H1 (cell line): ENCODE results near the gene METTL6. TPM values are rescaled to one million over a fixed set of nuclear protein-coding genes. Genes with fewer than 3 reads are reported as not detected.

Experiments
- CTCF ChIA-PET: fragments of 300-600 bp; sonication (Branson Sonifier 250); formaldehyde crosslinking; loops from one replicate; lab custom pipeline; 2021; ENCODE audit not compliant: partially characterized antibody; lab: Charles Lee
- POLR2A ChIA-PET: fragments of 300-600 bp; sonication (Branson Sonifier 250); formaldehyde crosslinking; loops from one replicate; lab custom pipeline; 2021; ENCODE audit warnings: inconsistent platforms; ENCODE audit not compliant: partially characterized antibody; lab: Charles Lee
- DNase-seq, 2 experiments: peaks; one replicate each; pipeline versions ENCODE4 v3.0.0 to v3.0.0-alpha.2; 2010 to 2022; ENCODE audit warnings: low spot score in 2 of 2, low read depth in 1 of 2, mixed read lengths in 1 of 2
- FAIRE-seq: peaks from 2 replicates; lab custom pipeline; 2011; peaks lifted over from hg19 to GRCh38; lab: Jason Lieb, UNC
- H2AFZ ChIP-seq: 2 replicates; pipeline ENCODE4 v1.8.1; 2012; ENCODE audit warnings: low read length, inconsistent platforms
- H2AK5ac ChIP-seq: 2 replicates; pipeline ENCODE4 v1.6.1; 2013; ENCODE audit warnings: low read depth, low read length
- H2BK120ac ChIP-seq: replicated peaks from 2 replicates; pipeline ENCODE3; 2013; ENCODE audit warnings: low read depth, low read length, inconsistent platforms
- H2BK12ac ChIP-seq: 2 replicates; pipeline ENCODE4 v1.6.1; 2013; ENCODE audit warnings: low read depth, low read length
- H2BK15ac ChIP-seq: 2 replicates; pipeline ENCODE4 v1.6.1; 2013; ENCODE audit warnings: low read length
- H2BK20ac ChIP-seq: 2 replicates; pipeline ENCODE4 v1.6.1; 2013; ENCODE audit warnings: low read length
- H2BK5ac ChIP-seq: 2 replicates; pipeline ENCODE4 v1.6.1; 2013; ENCODE audit warnings: low read depth, low read length
- H3K14ac ChIP-seq: 2 replicates; pipeline ENCODE4 v1.6.1; 2013; ENCODE audit warnings: inconsistent platforms; ENCODE audit not compliant: insufficient read length
- H3K18ac ChIP-seq: 2 replicates; pipeline ENCODE4 v1.6.1; 2013; ENCODE audit warnings: low read length; ENCODE audit errors: extremely low read depth
- H3K23ac ChIP-seq: 2 replicates; pipeline ENCODE4 v1.6.1; 2013; ENCODE audit warnings: inconsistent platforms; ENCODE audit not compliant: insufficient read length
- H3K23me2 ChIP-seq: 2 replicates; pipeline ENCODE4 v1.6.1; 2013; ENCODE audit warnings: low read depth, low read length
- H3K27ac ChIP-seq: 2 replicates; pipeline ENCODE4 v1.6.1; 2011; ENCODE audit warnings: low read depth, low read length, inconsistent platforms
- H3K27me3 ChIP-seq, 4 experiments: replicated peaks in 1 of 4; 1 replicate in 1 of 4; 2 replicates in 3 of 4; pipeline versions ENCODE4 v1.6.1 to v1.8.1; 2011 to 2013; ENCODE audit warnings: low read length in 3 of 4, mild to moderate bottlenecking in 3 of 4, inconsistent platforms in 2 of 4, mixed read lengths in 2 of 4, moderate library complexity in 1 of 4; ENCODE audit not compliant: control insufficient read depth in 3 of 4, insufficient read depth in 3 of 4; ENCODE audit errors: extremely low read depth in 1 of 4
- H3K36me3 ChIP-seq, 4 experiments: 2 replicates each; pipeline versions ENCODE4 v1.6.1 to v1.8.1; 2011 to 2013; ENCODE audit warnings: mild to moderate bottlenecking in 4 of 4, low read length in 3 of 4, moderate library complexity in 2 of 4, control low read depth in 1 of 4, inconsistent platforms in 1 of 4; ENCODE audit not compliant: insufficient read depth in 4 of 4, control insufficient read depth in 2 of 4
- H3K4ac ChIP-seq: replicated peaks from 2 replicates; pipeline ENCODE3; 2013; ENCODE audit warnings: low read length, low read depth, mixed read lengths, inconsistent platforms; ENCODE audit not compliant: insufficient read length
- H3K4me1 ChIP-seq, 4 experiments: replicated peaks in 1 of 4; 1 replicate in 1 of 4; 2 replicates in 3 of 4; pipeline versions ENCODE4 v1.6.1 to v1.8.1; 2011 to 2013; ENCODE audit warnings: low read length in 3 of 4, inconsistent platforms in 2 of 4, mixed read lengths in 1 of 4; ENCODE audit not compliant: insufficient read depth in 4 of 4, control insufficient read depth in 3 of 4
- H3K4me2 ChIP-seq, 2 experiments: 2 replicates each; pipeline versions ENCODE4 v1.6.1 to v1.8.1; 2011 to 2013; ENCODE audit warnings: low read depth in 2 of 2, low read length in 2 of 2, control low read depth in 1 of 2, inconsistent platforms in 1 of 2, mild to moderate bottlenecking in 1 of 2; ENCODE audit not compliant: insufficient read depth in 1 of 2
- H3K4me3 ChIP-seq, 4 experiments: fragments of 200-600, 300-600 bp in 1 of 4; sonication (generic), shearing (Covaris generic), sonication (Bioruptor Twin) in 1 of 4; 2 replicates each; pipeline versions ENCODE4 v1.5.1 to v1.8.1; 2011 to 2016; ENCODE audit warnings: low read length in 4 of 4, low read depth in 3 of 4, control low read depth in 2 of 4, inconsistent platforms in 2 of 4, mild to moderate bottlenecking in 2 of 4, mixed read lengths in 1 of 4, moderate library complexity in 1 of 4; ENCODE audit not compliant: insufficient read depth in 2 of 4; ENCODE audit errors: extremely low read depth in 1 of 4
- H3K56ac ChIP-seq: replicated peaks from 2 replicates; pipeline ENCODE3; 2013; ENCODE audit warnings: low read depth, mild to moderate bottlenecking, mixed read lengths, low read length, inconsistent platforms; ENCODE audit not compliant: insufficient read length
- H3K79me1 ChIP-seq: 2 replicates; pipeline ENCODE4 v1.6.1; 2013; ENCODE audit warnings: low read depth, low read length, control low read depth
- H3K79me2 ChIP-seq, 2 experiments: 2 replicates each; pipeline versions ENCODE4 v1.6.1 to v1.8.1; 2012 to 2013; ENCODE audit warnings: low read length in 2 of 2, mild to moderate bottlenecking in 2 of 2, inconsistent platforms in 1 of 2; ENCODE audit not compliant: insufficient read depth in 2 of 2, control insufficient read depth in 1 of 2
- H3K9ac ChIP-seq, 4 experiments: replicated peaks in 1 of 4; 1 replicate in 1 of 4; 2 replicates in 3 of 4; pipeline versions ENCODE4 v1.6.1 to v1.8.1; 2011 to 2013; ENCODE audit warnings: low read depth in 3 of 4, low read length in 3 of 4, control low read depth in 2 of 4, mild to moderate bottlenecking in 2 of 4, moderate library complexity in 2 of 4, inconsistent platforms in 1 of 4; ENCODE audit errors: extremely low read depth in 1 of 4
- H3K9me3 ChIP-seq, 2 experiments: 2 replicates each; pipeline versions ENCODE4 v1.6.1 to v1.8.1; 2012 to 2013; ENCODE audit warnings: mild to moderate bottlenecking in 2 of 2, moderate library complexity in 2 of 2, control low read depth in 1 of 2, inconsistent platforms in 1 of 2, low read depth in 1 of 2, low read length in 1 of 2, mixed read lengths in 1 of 2; ENCODE audit not compliant: insufficient read depth in 2 of 2
- H4K20me1 ChIP-seq, 2 experiments: replicated peaks in 1 of 2; 2 replicates each; pipeline versions ENCODE3 to v1.8.1; 2011 to 2013; ENCODE audit warnings: inconsistent platforms in 2 of 2, low read length in 2 of 2, mild to moderate bottlenecking in 1 of 2; ENCODE audit not compliant: insufficient read depth in 2 of 2, control insufficient read depth in 1 of 2
- H4K5ac ChIP-seq: 2 replicates; pipeline ENCODE4 v1.6.1; 2013; ENCODE audit warnings: low read length, low read depth, mixed read lengths, inconsistent platforms; ENCODE audit not compliant: insufficient read length
- H4K8ac ChIP-seq: 2 replicates; pipeline ENCODE4 v1.8.0; 2013; ENCODE audit warnings: mild to moderate bottlenecking, moderate library complexity, low read length, inconsistent platforms; ENCODE audit not compliant: insufficient read depth; ENCODE audit errors: extremely low read depth
- H4K91ac ChIP-seq: replicated peaks from 2 replicates; pipeline ENCODE3; 2013; ENCODE audit warnings: low read length, mixed read lengths, inconsistent platforms; ENCODE audit not compliant: insufficient read length
- CBX8 ChIP-seq: fragments of 300-800, 300-1000 bp; sonication (generic); IDR thresholded peaks from 2 replicates; pipeline ENCODE4 v1.7.1; 2016; ENCODE audit warnings: low read depth, low read length, borderline replicate concordance
- CHD2 ChIP-seq: IDR thresholded peaks from 2 replicates; pipeline ENCODE4 v1.6.1; 2012; ENCODE audit warnings: low read length, improper control_type of control experiment
- HDAC2 ChIP-seq, 2 experiments: fragments of 300-600 bp in 1 of 2; sonication (generic) in 1 of 2; IDR thresholded peaks; 2 replicates each; pipeline ENCODE4 v1.6.1; 2011 to 2012; ENCODE audit warnings: low read depth in 2 of 2, low read length in 2 of 2, mild to moderate bottlenecking in 2 of 2, moderate library complexity in 2 of 2, borderline replicate concordance in 1 of 2, inconsistent platforms in 1 of 2
- PHF8 ChIP-seq: fragments of 200-600 bp; sonication (generic); conservative IDR thresholded peaks from 2 replicates; pipeline ENCODE4 v1.7.1; 2012; ENCODE audit warnings: low read depth, mild to moderate bottlenecking, inconsistent platforms, low read length, moderate library complexity
- POLR2AphosphoS5 ChIP-seq: IDR thresholded peaks from 2 replicates; pipeline ENCODE4 v1.6.1; 2011; ENCODE audit warnings: low read depth, low read length
- POU5F1 ChIP-seq: IDR thresholded peaks from 2 replicates; pipeline ENCODE4 v1.6.1; 2011; ENCODE audit warnings: low read depth, mild to moderate bottlenecking, low read length, moderate library complexity
- RAD21 ChIP-seq, 2 experiments: IDR thresholded peaks in 1 of 2; conservative IDR thresholded peaks in 1 of 2; 2 replicates each; pipeline ENCODE4 v1.6.1; 2011; ENCODE audit warnings: low read depth in 2 of 2, low read length in 2 of 2, improper control_type of control experiment in 1 of 2, inconsistent platforms in 1 of 2, mild to moderate bottlenecking in 1 of 2, moderate library complexity in 1 of 2
- RBBP5 ChIP-seq: IDR thresholded peaks from 2 replicates; pipeline ENCODE4 v1.7.1; 2012; ENCODE audit warnings: low read depth, mild to moderate bottlenecking, inconsistent platforms, low read length, moderate library complexity, borderline replicate concordance
- SAP30 ChIP-seq: fragments of 300-600 bp; sonication (generic); IDR thresholded peaks from 2 replicates; pipeline ENCODE4 v1.7.1; 2012; ENCODE audit warnings: low read length, moderate library complexity, mild to moderate bottlenecking, inconsistent platforms; ENCODE audit not compliant: insufficient read depth, insufficient replicate concordance
- SP4 ChIP-seq: IDR thresholded peaks from 2 replicates; pipeline ENCODE4 v1.6.1; 2012; ENCODE audit warnings: low read length, inconsistent platforms
- TBP ChIP-seq: IDR thresholded peaks from 2 replicates; pipeline ENCODE4 v1.6.1; 2011; ENCODE audit warnings: low read depth, low read length, improper control_type of control experiment
- ZNF274 ChIP-seq: IDR thresholded peaks from 2 replicates; pipeline ENCODE4 v1.7.0; 2012; ENCODE audit warnings: low read length, borderline replicate concordance; ENCODE audit errors: extremely low read depth
- WGBS, 2 experiments: shearing (Covaris generic) in 1 of 2; methylation state at CpG; one replicate each; pipeline versions ENCODE4 v1.1.6 to v1.1.7; 2013 to 2015; ENCODE audit warnings: low lambda C conversion rate in 2 of 2, mixed read lengths in 2 of 2, inconsistent platforms in 1 of 2, low coverage in 1 of 2, missing lambda C conversion rate in 1 of 2; ENCODE audit not compliant: insufficient replicate concordance in 2 of 2, insufficient coverage in 1 of 2, insufficient read length in 1 of 2; ENCODE audit errors: extremely low coverage in 1 of 2, missing lambda C conversion rate in 1 of 2; 5-methylcytosine and 5-hydroxymethylcytosine counted together
- polyA plus RNA-seq, 7 experiments: library from polyadenylated mRNA; depleted of rRNA in 3 of 7; stranded (reverse) in 5 of 7; unstranded in 2 of 7; fragments of >200 nt in 5 of 7; fragments of 200-250 nt in 2 of 7; gene quantifications; 1 replicate in 5 of 7; 2 replicates in 1 of 7; 4 replicates in 1 of 7; pipeline versions ENCODE4 v1.2.1 to v1.2.3, GENCODE V29; 2011 to 2013; ENCODE audit warnings: missing spikeins in 2 of 7, mixed read lengths in 2 of 7
- total RNA-seq: library from RNA; stranded (reverse); fragmentation: NEBNext Ultra II Directional; extraction: Animal tissue kit (Norgen Biotek cat#: 25700); gene quantifications from 2 replicates; pipeline ENCODE4 v1.2.1, GENCODE V29; 2021

METTL6 gene
- total and polyA plus RNA-seq, 2 of the 8 experiments (the other 6 are each of a cell fraction or from before 2014, with no cell fraction given): 18.4 to 20.0 TPM

DNA sequence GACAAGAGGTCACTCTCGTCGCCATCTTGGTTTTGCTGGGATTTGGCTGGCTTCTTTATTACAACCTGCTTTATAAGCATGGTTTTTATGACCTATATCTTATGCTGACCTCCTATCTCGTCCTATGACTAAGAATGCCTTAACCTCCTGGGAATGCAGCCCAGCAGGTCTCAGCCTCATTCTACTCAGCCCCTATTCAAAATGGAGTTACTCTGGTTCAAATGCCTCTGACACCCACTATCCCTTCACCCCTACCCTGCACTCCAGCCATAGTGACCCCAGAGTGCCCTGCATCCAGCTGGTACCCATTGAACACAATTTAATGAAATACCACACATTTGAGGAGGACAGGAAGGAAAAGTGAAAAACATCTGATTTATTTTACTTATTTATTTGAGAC, 23.4 kb downstream of the METTL6 start:
- Histone ChIP-seq H4K8ac (no peak overlapping the region), H2AK5ac (no peak overlapping the region), H3K14ac (no peak overlapping the region), H3K23me2 (no peaks in the 10 kb centered on the region), H2AFZ (no peak overlapping the region), H3K79me1 (no peaks in the 10 kb centered on the region), H3K9ac (no peak overlapping the region), H3K36me3 (no peaks in the 10 kb centered on the region), H3K79me2 (no peaks in the 10 kb centered on the region), H4K5ac (no peak overlapping the region), H2BK20ac (no peak overlapping the region), H3K4me1 (no peaks in the 10 kb centered on the region), H4K91ac (no peak overlapping the region), H3K9me3 (no peaks in the 10 kb centered on the region), H4K20me1 (no peaks in the 10 kb centered on the region), H3K4me2 (no peak overlapping the region), H3K27me3 (no peaks in the 10 kb centered on the region), H2BK12ac (no peak overlapping the region), H3K18ac (no peak overlapping the region), H3K4me3 (no peak overlapping the region), H3K4ac (no peak overlapping the region), H2BK15ac (no peak overlapping the region), H3K56ac (no peak overlapping the region), H3K23ac (no peak overlapping the region), H3K27ac (no peak overlapping the region), H2BK120ac (no peak overlapping the region), H2BK5ac (no peak overlapping the region)
- POLR2A ChIA-PET: no interaction called here
- DNase-seq: no peak
- 91% methylated on average over 3 of the region's 3 CpGs; no CpG with 5 or more reads in 1 of the 2 experiments for WGBS, 2 experiments
- FAIRE-seq: no peak
- CTCF ChIA-PET: interaction anchor here (0.8 to 8.1 kb wide), 10 partner anchors 12 to 247 kb away, joined by 3 to 227 read pairs (median 8); no protein-coding TSS in a partner anchor
- TF ChIP-seq SP4 (no peak), HDAC2 (IDR thresholded peaks at IDR 0.05; ENCODE audit: borderline replicate concordance in 1 of 2, low read depth in 2 of 2, low read length in 2 of 2) (no peak), ZNF274 (no peak), CBX8 (no peak), POU5F1 (no peak), TBP (no peak), PHF8 (no peak), CHD2 (no peak), SAP30 (no peak), RBBP5 (no peak), POLR2AphosphoS5 (no peak), RAD21 (IDR thresholded peaks at IDR 0.05 in 1 of 2, conservative IDR thresholded peaks at IDR 0.05 in 1 of 2; ENCODE audit: low read depth in 2 of 2, low read length in 2 of 2) (no peak)
- TF ChIP-seq, all 59 proteins: peak for 0
